Trophoblast cell (in vitro differentiated cells and primary cell): ENCODE measurements around the gene SIAH3.

ENCODE experiments used
- DNase-seq, 2 donors: peaks; one replicate each; pipeline ENCODE4 v3.0.0-alpha.2; 2016
- H2AFZ ChIP-seq: 2 replicates; pipeline ENCODE4 v1.6.1; 2013; ENCODE audit warnings: low read length, moderate library complexity, mild to moderate bottlenecking; ENCODE audit not compliant: insufficient read depth, poor library complexity
- H2AK5ac ChIP-seq: 2 replicates; pipeline ENCODE4 v1.6.1; 2013; ENCODE audit warnings: mild to moderate bottlenecking, low read length
- H2BK120ac ChIP-seq: 2 replicates; pipeline ENCODE4 v1.6.1; 2013; ENCODE audit warnings: low read length, mild to moderate bottlenecking, moderate library complexity; ENCODE audit not compliant: insufficient read depth, poor library complexity
- H2BK12ac ChIP-seq: 2 replicates; pipeline ENCODE4 v1.6.1; 2013; ENCODE audit warnings: mild to moderate bottlenecking, low read length, moderate library complexity
- H2BK5ac ChIP-seq: 2 replicates; pipeline ENCODE4 v1.6.1; 2013; ENCODE audit warnings: low read length, low read depth, moderate library complexity, mild to moderate bottlenecking; ENCODE audit not compliant: poor library complexity
- H3K14ac ChIP-seq: 2 replicates; pipeline ENCODE4 v1.6.1; 2013; ENCODE audit warnings: mild to moderate bottlenecking, low read length
- H3K18ac ChIP-seq: 2 replicates; pipeline ENCODE4 v1.6.1; 2013; ENCODE audit warnings: mild to moderate bottlenecking, low read length
- H3K23ac ChIP-seq: 2 replicates; pipeline ENCODE4 v1.6.1; 2013; ENCODE audit warnings: low read length
- H3K27ac ChIP-seq: 2 replicates; pipeline ENCODE4 v1.5.1; 2013; ENCODE audit warnings: low read depth, mild to moderate bottlenecking, inconsistent platforms, low read length, moderate library complexity
- H3K27me3 ChIP-seq: 2 replicates; pipeline ENCODE4 v1.6.1; 2013; ENCODE audit warnings: inconsistent platforms, mild to moderate bottlenecking, low read length, moderate library complexity; ENCODE audit not compliant: insufficient read depth
- H3K36me3 ChIP-seq, 2 experiments: 1 replicate in 1 of 2; 2 replicates in 1 of 2; pipeline ENCODE4 v1.6.1; 2013; ENCODE audit warnings: low read length in 2 of 2, mild to moderate bottlenecking in 2 of 2, moderate library complexity in 1 of 2; ENCODE audit not compliant: insufficient read depth in 2 of 2, control insufficient read depth in 1 of 2
- H3K4ac ChIP-seq: 2 replicates; pipeline ENCODE4 v1.6.1; 2013; ENCODE audit warnings: low read depth, mild to moderate bottlenecking, low read length, moderate library complexity
- H3K4me1 ChIP-seq, 2 experiments: 1 replicate in 1 of 2; 2 replicates in 1 of 2; pipeline ENCODE4 v1.6.1; 2013; ENCODE audit warnings: low read length in 2 of 2, mild to moderate bottlenecking in 2 of 2, moderate library complexity in 1 of 2; ENCODE audit not compliant: insufficient read depth in 2 of 2, control insufficient read depth in 1 of 2
- H3K4me2 ChIP-seq: 2 replicates; pipeline ENCODE4 v1.6.1; 2013; ENCODE audit warnings: inconsistent platforms, mild to moderate bottlenecking, low read length, moderate library complexity
- H3K4me3 ChIP-seq: 2 replicates; pipeline ENCODE4 v1.5.1; 2013; ENCODE audit warnings: mild to moderate bottlenecking, low read depth, low read length, inconsistent platforms
- H3K79me1 ChIP-seq: one replicate; pipeline ENCODE4 v1.6.1; 2013; ENCODE audit warnings: low read length
- H3K79me2 ChIP-seq: 2 replicates; pipeline ENCODE4 v1.6.1; 2013; ENCODE audit warnings: low read length, mild to moderate bottlenecking; ENCODE audit not compliant: control insufficient read depth, insufficient read depth, poor library complexity
- H3K9ac ChIP-seq: 2 replicates; pipeline ENCODE4 v1.6.1; 2013; ENCODE audit warnings: mild to moderate bottlenecking, low read length
- H3K9me3 ChIP-seq: 2 replicates; pipeline ENCODE4 v1.6.1; 2013; ENCODE audit warnings: low read depth, mild to moderate bottlenecking, control low read depth, inconsistent platforms, low read length; ENCODE audit not compliant: insufficient read depth
- H4K12ac ChIP-seq: 2 replicates; pipeline ENCODE4 v1.6.1; 2013; ENCODE audit warnings: low read depth, mild to moderate bottlenecking, low read length, moderate library complexity
- H4K8ac ChIP-seq: 2 replicates; pipeline ENCODE4 v1.6.1; 2013; ENCODE audit warnings: low read depth, mild to moderate bottlenecking, low read length, moderate library complexity
- H4K91ac ChIP-seq: one replicate; pipeline ENCODE4 v1.6.1; 2013; ENCODE audit warnings: low read depth, mild to moderate bottlenecking, low read length, moderate library complexity
- WGBS: extraction: QIAGEN DNeasy Blood & Tissue Kit; methylation state at CpG from one replicate; pipeline ENCODE4 v1.1.7; 2013; ENCODE audit warnings: missing lambda C conversion rate; ENCODE audit not compliant: insufficient read length, insufficient coverage; ENCODE audit errors: extremely low coverage; 5-methylcytosine and 5-hydroxymethylcytosine counted together

Gene SIAH3

DNA sequence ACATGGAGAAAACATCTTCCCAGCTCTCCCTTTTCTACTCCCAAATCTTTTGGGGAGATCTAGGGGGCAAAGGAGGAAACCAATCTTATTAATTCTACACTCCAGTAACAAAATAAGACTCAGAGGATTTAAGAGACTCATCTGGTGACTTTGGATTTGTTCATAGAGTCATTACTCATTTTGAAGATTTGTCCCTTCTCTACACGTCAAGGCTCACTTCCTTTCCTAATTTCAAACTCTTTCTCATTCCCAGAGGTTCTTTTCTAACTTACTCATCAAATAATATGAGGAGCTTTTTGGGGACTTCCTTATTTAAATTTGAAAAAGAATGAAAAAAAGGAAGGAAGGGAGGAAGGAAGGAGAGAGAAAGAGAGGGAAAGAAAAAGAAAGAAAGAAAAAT lies 14.4 kb downstream of the SIAH3 start:
- Histone ChIP-seq H4K91ac (no peak overlapping the region), H3K23ac (no peak overlapping the region), H3K4me1 (no peaks in the 10 kb centered on the region), H3K4me2 (no peak overlapping the region), H3K79me1 (no peaks in the 10 kb centered on the region), H4K8ac (no peak overlapping the region), H3K18ac (no peak overlapping the region), H2AFZ (no peak overlapping the region), H3K9ac (no peak overlapping the region), H3K27ac (no peak overlapping the region), H2BK5ac (no peak overlapping the region), H2BK120ac (no peak overlapping the region), H2BK12ac (no peak overlapping the region), H3K36me3 (no peaks in the 10 kb centered on the region), H3K4ac (no peak overlapping the region), H3K9me3 (no peaks in the 10 kb centered on the region), H4K12ac (no peak overlapping the region), H3K79me2 (no peaks in the 10 kb centered on the region), H3K14ac (no peak overlapping the region), H2AK5ac (no peak overlapping the region), H3K27me3 (no peaks in the 10 kb centered on the region), H3K4me3 (no peak overlapping the region)
- DNase-seq, result no peak
- no CpG with 5 or more reads among the region's 1 CpG for WGBS

DNA sequence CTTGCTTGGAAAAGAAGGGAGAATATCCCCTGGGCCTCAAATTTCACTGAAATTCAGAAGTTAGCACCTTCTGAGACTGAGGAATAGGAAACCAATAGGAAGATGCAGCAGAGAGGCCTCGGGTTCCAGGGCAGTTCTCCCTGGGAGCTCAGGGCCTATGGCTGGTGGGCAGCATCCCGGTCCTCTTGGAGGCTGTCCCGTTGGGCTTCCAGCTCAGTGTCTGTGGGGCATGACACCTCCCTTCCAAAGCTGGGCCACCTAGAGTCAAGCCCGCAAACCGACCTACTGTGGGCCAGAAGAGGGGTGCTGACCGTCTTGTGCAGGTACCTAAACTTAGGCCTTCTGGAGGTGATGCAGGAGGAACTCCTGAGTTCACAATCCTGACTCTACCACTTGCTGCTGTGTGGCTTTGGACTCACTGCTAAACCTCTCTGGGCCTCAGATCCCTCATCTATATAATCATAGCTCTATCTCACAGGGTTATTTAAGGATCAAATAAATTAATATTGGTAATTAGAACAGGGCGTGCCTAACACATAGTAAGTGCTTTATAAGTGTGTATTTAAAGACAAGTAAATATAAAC lies 17.1 kb downstream of the SIAH3 start:
- Histone ChIP-seq H3K4me2 (no peak overlapping the region), H2BK5ac (no peak overlapping the region), H3K4me3 (no peak overlapping the region), H3K36me3 (no peaks in the 10 kb centered on the region), H3K23ac (no peak overlapping the region), H3K27ac (no peak overlapping the region), H2AK5ac (no peak overlapping the region), H2BK120ac (no peak overlapping the region), H2BK12ac (no peak overlapping the region), H4K8ac (no peak overlapping the region), H3K18ac (no peak overlapping the region), H4K12ac (no peak overlapping the region), H3K79me2 (no peaks in the 10 kb centered on the region), H3K9ac (no peak overlapping the region), H3K4me1 (no peaks in the 10 kb centered on the region), H2AFZ (no peak overlapping the region), H3K79me1 (no peaks in the 10 kb centered on the region), H3K14ac (no peak overlapping the region), H4K91ac (no peak overlapping the region), H3K9me3 (no peaks in the 10 kb centered on the region), H3K4ac (no peak overlapping the region), H3K27me3 (no peaks in the 10 kb centered on the region)
- no CpG with 5 or more reads among the region's 7 CpGs for WGBS
- DNase-seq, result no peak

DNA sequence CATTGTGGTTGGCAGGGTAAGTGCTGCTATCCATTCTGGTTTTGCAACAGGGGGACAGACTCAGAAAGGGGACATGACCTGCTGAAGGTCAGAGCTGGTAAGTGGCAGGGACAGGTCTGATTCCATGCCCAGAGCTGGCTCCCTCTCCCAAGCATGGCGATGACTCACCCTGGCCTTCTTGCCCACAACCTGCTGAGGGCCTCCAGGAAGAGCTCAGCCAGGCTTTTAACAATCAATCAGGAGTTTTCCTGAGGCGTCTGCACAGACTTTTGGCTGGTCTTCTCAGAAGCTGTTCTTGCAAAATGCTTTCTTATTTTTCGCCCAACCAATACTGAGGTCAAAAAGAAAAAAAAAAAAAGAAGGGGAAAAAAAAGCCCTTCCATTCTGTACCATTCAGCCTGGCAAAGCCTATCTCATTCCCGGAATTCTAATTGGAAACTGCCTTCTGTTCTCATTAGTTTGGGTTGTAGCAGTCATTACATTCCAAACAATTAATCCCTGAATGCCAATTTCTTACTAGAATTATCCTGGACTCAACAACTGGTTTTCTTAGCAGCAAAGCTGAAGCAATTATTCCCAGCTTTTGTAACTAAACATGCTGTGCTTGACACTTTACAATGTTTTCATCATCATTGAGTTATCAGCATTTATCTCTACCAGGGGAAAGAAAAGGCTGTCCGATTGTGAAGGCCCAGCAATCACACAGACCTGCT lies 17.7 kb downstream of the SIAH3 start:
- Histone ChIP-seq H3K4me3 (no peak overlapping the region), H3K79me2 (no peaks in the 10 kb centered on the region), H3K9ac (no peak overlapping the region), H3K4me2 (no peak overlapping the region), H3K27ac (no peak overlapping the region), H2AFZ (no peak overlapping the region), H3K4me1 (no peaks in the 10 kb centered on the region), H3K27me3 (no peaks in the 10 kb centered on the region), H3K36me3 (no peaks in the 10 kb centered on the region), H3K14ac (no peak overlapping the region), H4K8ac (no peak overlapping the region), H3K18ac (no peak overlapping the region), H4K91ac (no peak overlapping the region), H2BK12ac (no peak overlapping the region), H4K12ac (no peak overlapping the region), H2AK5ac (no peak overlapping the region), H2BK120ac (no peak overlapping the region), H3K9me3 (no peaks in the 10 kb centered on the region), H2BK5ac (no peak overlapping the region), H3K79me1 (no peaks in the 10 kb centered on the region), H3K4ac (no peak overlapping the region), H3K23ac (no peak overlapping the region)
- WGBS, result no CpG with 5 or more reads among the region's 5 CpGs
- DNase-seq, result peak in 1 of 2 donors; percentile 2

DNA sequence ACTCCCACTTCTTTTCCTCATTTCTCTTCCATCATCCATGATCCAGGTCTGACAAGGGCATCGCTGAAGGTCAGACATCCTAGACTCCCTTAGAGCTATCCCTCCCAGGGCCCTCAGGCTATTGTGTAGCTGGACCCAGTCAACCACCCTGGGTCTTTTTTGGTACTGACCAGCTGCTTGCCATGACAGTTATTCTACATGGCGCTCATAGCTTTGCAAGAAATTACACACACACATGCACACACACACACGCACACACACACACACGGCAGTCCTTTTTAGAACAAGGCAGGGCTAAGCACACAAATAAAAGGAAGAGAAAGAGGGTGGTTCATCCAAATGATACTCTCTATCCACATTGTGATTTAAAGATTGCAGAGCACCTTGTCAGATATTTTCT lies 18.3 kb downstream of the SIAH3 start:
- no peak overlapping the region for H4K12ac ChIP-seq
- no peaks in the 10 kb centered on the region for H3K4me1 ChIP-seq
- no peak overlapping the region for H2AFZ ChIP-seq
- no peaks in the 10 kb centered on the region for H3K79me1 ChIP-seq
- H3K18ac ChIP-seq, result no peak overlapping the region
- no peak overlapping the region for H2AK5ac ChIP-seq
- H3K9ac ChIP-seq, result no peak overlapping the region
- no peak overlapping the region for H2BK5ac ChIP-seq
- H3K14ac ChIP-seq, result no peak overlapping the region
- H3K4me3 ChIP-seq, result no peak overlapping the region
- no peak overlapping the region for H3K23ac ChIP-seq
- WGBS, result no CpG with 5 or more reads among the region's 4 CpGs
- no peak overlapping the region for H2BK120ac ChIP-seq
- DNase-seq, result no peak
- no peak overlapping the region for H3K4me2 ChIP-seq
- H3K79me2 ChIP-seq, result no peaks in the 10 kb centered on the region
- no peaks in the 10 kb centered on the region for H3K9me3 ChIP-seq
- H2BK12ac ChIP-seq, result no peak overlapping the region
- H4K91ac ChIP-seq, result no peak overlapping the region
- H3K36me3 ChIP-seq, result no peaks in the 10 kb centered on the region
- no peak overlapping the region for H3K27ac ChIP-seq
- no peaks in the 10 kb centered on the region for H3K27me3 ChIP-seq
- no peak overlapping the region for H4K8ac ChIP-seq
- no peak overlapping the region for H3K4ac ChIP-seq
